Stimulated activated CD8-positive, alpha-beta memory T cell treated with anti-CD3 and anti-CD28 coated beads, Interleukin-12 subunit alpha, Interleukin-12 subunit beta, amount 100 ng/mL, for 4 hours (primary cell): ENCODE measurements around the gene TMEM101.
A peak's percentile ranks its signal among the peaks of the same experiment; 100 is the strongest.
"Not testable (repeated sequence)": the region's sequence is repeated elsewhere in the genome, so short reads cannot be mapped to it uniquely, and the experiment has no call there.

Experiments
- DNase-seq: peaks from one replicate; pipeline ENCODE4 v3.0.0-alpha.2; 2020; ENCODE audit warnings: low read depth

The TMEM101 gene

GRCh38 chr17:44023545-44024270 lies 8.9 kb upstream of the TMEM101 start:
- DNase-seq, result no peak

- no peak for DNase-seq
These were observed 7.5 kb upstream of the TMEM101 start for GRCh38 chr17:44022246-44022645.

GRCh38 chr17:44021227-44021626 lies 6.5 kb upstream of the TMEM101 start:
- DNase-seq, result not testable (repeated sequence)

GRCh38 chr17:44014133-44014436 lies 678 bp downstream of the TMEM101 start:
- no peak for DNase-seq

- no peak for DNase-seq
These were observed 1.9 kb downstream of the TMEM101 start for GRCh38 chr17:44012874-44013273.

GRCh38 chr17:44012391-44012790 lies 2.4 kb downstream of the TMEM101 start:
- no peak for DNase-seq

GRCh38 chr17:44011876-44012275 lies 2.9 kb downstream of the TMEM101 start:
- no peak for DNase-seq

GRCh38 chr17:44010966-44011647 lies 3.7 kb downstream of the TMEM101 start:
- DNase-seq, result no peak

- no peak for DNase-seq
These were observed 6.4 kb downstream of the TMEM101 start for GRCh38 chr17:44008205-44008909.

- no peak for DNase-seq
These were observed 7.2 kb downstream of the TMEM101 start for GRCh38 chr17:44007346-44008204.

- peak; percentile 90 for DNase-seq
These were observed 8.0 kb downstream of the TMEM101 start for GRCh38 chr17:44006598-44007345.

- DNase-seq, result no peak
These were observed 8.5 kb downstream of the TMEM101 start for GRCh38 chr17:44006272-44006597.

- peak; percentile 5 for DNase-seq
These were observed 9.1 kb downstream of the TMEM101 start for GRCh38 chr17:44005527-44006271.

- no peak for DNase-seq
These were observed 9.8 kb downstream of the TMEM101 start for GRCh38 chr17:44004761-44005526.

GRCh38 chr17:44004077-44004760 lies 10.5 kb downstream of the TMEM101 start, which contains the start of gene NAGS:
Gene NAGS, plus strand, starts transcription at chr17:44004622. Its CDS starts 42 bp downstream, at chr17:44004664.
- DNase-seq, result peak; percentile 2

- no peak for DNase-seq
These were observed 12.5 kb downstream of the TMEM101 start for GRCh38 chr17:44002141-44002848.

GRCh38 chr17:44001461-44001920 lies 13.3 kb downstream of the TMEM101 start:
- DNase-seq, result no peak

GRCh38 chr17:44000871-44001460 lies 13.8 kb downstream of the TMEM101 start:
- DNase-seq, result no peak
